GM13977 (cell line): ENCODE data around the gene MAGI1.

Experiments
- DNase-seq: peaks from one replicate; pipeline ENCODE4 v3.0.0; 2012; ENCODE audit warnings: low spot score
- in situ Hi-C: fragments of 300-500 bp; cut with MboI; formaldehyde crosslinking; loops from one replicate; pipeline ENCODE4 v1.12.0; 2022; ENCODE audit warnings: low sequenced_read_pairs, low pct_unique_long_range_greater_than_20kb, mixed read lengths, inconsistent platforms; ENCODE audit not compliant: unreplicated experiment
- TF ChIP-seq, protein P1 (sequence below): IDR thresholded peaks from 2 replicates; pipeline ENCODE4 v1.5.1; 2012; ENCODE audit warnings: mild to moderate bottlenecking, control low read depth; ENCODE audit not compliant: insufficient read depth; ENCODE audit errors: extremely low read depth, missing control alignments

Gene MAGI1

DNA sequence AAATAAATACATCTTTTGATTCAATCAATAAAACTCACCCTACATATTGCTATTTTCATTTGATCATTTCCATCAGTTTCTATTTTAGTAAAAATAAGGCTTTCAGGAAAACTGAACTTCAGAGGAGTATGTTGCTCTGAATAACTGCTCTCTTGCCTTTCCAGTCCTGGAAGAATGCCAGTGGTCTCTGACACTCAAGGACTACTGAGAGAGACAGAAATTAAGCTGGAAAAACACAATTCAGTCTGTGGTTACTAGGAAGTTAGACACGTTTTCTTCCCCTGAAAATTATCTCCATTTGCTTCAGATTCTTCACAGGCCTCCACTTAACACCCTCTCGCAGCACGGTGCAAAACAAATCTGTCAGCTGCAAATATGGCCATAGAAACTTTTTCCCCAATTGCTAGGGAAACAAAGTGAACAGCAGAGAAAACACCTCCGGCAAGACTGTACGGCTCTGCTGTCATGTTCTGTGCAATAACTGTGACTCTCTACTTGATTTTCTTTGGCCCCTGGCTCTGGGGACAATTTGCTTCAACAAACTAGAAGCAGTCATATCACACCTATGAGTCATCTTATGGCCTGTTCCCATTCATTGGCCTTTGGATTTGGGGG, 353.0 kb downstream of the MAGI1 start:
- TF ChIP-seq, protein P1, sequence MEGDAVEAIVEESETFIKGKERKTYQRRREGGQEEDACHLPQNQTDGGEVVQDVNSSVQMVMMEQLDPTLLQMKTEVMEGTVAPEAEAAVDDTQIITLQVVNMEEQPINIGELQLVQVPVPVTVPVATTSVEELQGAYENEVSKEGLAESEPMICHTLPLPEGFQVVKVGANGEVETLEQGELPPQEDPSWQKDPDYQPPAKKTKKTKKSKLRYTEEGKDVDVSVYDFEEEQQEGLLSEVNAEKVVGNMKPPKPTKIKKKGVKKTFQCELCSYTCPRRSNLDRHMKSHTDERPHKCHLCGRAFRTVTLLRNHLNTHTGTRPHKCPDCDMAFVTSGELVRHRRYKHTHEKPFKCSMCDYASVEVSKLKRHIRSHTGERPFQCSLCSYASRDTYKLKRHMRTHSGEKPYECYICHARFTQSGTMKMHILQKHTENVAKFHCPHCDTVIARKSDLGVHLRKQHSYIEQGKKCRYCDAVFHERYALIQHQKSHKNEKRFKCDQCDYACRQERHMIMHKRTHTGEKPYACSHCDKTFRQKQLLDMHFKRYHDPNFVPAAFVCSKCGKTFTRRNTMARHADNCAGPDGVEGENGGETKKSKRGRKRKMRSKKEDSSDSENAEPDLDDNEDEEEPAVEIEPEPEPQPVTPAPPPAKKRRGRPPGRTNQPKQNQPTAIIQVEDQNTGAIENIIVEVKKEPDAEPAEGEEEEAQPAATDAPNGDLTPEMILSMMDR: no peak
- in situ Hi-C loops: no loop called here
- DNase-seq: no peak

DNA sequence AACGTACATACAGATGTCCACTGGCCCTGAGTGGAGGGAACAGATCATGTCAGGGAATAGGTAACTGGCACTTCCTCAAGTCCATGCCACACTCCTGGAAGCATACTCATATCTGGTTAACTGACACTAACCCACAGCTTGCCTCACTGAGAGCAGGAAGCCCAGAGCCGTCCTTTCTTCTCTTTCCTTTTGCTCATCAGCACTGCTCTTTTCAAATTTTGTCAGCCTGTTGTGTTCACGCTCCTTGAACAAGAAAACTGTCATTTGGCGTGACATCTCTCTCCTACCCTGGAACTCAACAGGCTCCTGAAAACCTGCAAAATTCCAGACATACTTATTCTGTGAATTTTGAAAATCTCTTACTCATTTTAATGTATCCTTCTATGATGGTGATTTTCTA, 360.2 kb downstream of the MAGI1 start:
- DNase-seq: no peak
- in situ Hi-C loops: no loop called here
- TF ChIP-seq, protein P1: no peak

DNA sequence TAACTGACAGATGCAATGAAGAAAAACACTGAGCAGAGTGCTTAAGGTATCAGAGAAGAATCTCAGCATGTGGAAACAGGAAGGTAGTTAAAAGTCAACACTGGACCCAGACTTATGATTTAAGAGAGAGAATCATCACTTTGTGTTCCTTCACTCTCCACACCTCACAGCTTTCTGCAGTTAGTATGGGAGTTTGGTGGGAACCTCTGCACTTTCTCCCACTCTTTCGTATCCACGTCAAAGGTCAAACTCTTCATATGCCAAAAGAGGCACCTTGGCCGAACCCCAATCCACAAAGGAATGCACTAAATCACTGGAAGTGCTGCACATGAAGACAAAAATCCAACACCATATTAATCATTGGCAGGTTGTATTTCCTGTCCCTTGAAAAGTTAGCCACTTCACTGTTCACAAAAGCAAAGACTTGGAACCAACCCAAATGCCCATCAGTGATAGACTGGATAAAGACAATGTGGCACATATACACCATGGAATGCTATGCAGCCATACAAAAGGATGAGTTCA, 361.2 kb downstream of the MAGI1 start:
- TF ChIP-seq, protein P1: no peak
- in situ Hi-C loops: no loop called here
- DNase-seq: no peak

DNA sequence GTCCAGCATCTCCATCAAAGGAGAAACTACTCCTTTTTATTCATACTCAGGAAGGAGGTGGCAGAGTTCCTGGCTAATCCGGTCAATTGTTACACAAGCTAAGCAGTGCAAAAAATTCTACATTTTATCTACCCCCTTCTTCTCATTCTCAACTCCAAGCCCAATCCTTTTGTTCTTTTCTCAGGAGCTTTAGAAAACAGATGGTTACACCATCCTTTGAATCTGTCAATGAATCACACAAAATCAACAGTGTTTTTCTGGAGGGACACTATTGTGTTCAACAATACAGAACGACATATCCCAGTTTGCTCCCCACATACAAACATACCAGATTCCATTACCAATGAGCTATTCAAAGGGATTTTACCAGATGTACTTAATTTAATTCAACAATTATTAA, 362.1 kb downstream of the MAGI1 start:
- DNase-seq: no peak
- TF ChIP-seq, protein P1: no peak
- in situ Hi-C loops: no loop called here

DNA sequence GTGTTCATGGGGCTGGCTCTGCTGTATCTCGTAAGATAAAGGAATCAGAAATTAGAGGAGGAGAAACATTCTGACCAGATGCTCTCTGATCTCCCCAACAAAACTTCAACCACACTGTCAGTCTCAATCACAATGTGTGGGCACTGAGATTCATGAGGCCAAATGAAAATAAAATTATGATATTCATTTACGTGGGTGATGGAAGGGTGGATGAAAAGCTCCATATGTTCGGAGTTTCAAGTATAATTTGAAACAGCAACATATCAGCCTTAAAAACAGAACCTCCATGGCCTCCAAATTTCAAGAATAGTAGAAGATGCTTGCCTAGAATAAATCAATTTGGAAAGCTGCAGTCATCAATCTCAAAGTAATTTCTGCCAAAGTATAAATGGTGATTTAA, 363.7 kb downstream of the MAGI1 start:
- in situ Hi-C loops: no loop called here
- TF ChIP-seq, protein P1: no peak
- no peak for DNase-seq

DNA sequence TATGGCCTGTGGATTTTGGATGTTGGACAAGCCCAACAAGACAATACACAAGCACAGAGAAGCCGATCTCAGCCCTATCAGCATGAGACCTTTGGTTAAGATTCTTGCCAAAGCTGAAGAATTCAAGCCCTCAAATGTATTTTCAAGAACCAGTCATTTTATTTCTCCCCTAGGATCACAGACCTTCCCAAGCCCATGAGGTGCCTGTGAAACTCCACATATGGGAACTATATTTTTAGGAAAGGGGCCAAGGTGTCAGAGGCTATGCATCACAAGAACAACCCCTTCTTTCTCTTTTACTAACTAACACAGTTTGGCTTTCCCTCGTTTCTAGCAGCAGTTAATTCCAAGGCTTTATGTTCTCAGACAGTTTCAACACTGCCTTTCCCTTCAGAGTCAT, 364.5 kb downstream of the MAGI1 start:
- TF ChIP-seq, protein P1: no peak
- DNase-seq: no peak
- in situ Hi-C loops: no loop called here
